Pancreas (tissue), 10 donors: ENCODE results near the gene CCDC9. TPM values are rescaled to one million over a fixed set of nuclear protein-coding genes. Genes with fewer than 3 reads are reported as not detected.

Source experiments
- ATAC-seq, 4 donors: fragments of 200-7000 bp; cut with Tn5 transposase; one replicate each; pipeline versions ENCODE4 v1.8.0 to v1.9.1; 2020; ENCODE audit warnings: mild to moderate bottlenecking in 4 of 4, moderate library complexity in 4 of 4
- DNase-seq, 6 donors: peaks; one replicate each; pipeline ENCODE4 v3.0.0-alpha.2; 2020
- FAIRE-seq: peaks from 2 replicates; lab custom pipeline; 2012; peaks lifted over from hg19 to GRCh38; lab: Jason Lieb, UNC
- H3K27ac ChIP-seq, 4 donors: fragments of 200-600 bp; sonication (generic); 1 replicate in 3 of 4; 2 replicates in 1 of 4; pipeline versions ENCODE4 v1.5.0 to v1.8.0; 2020
- H3K27me3 ChIP-seq, 4 donors: fragments of 200-600 bp; one replicate each; pipeline ENCODE4 v1.8.0; 2021
- H3K36me3 ChIP-seq, 3 donors: fragments of 200-600 bp; sonication (generic) in 1 of 3; one replicate each; pipeline versions ENCODE4 v1.5.0 to v1.8.0; 2020 to 2021
- H3K4me1 ChIP-seq, 3 donors: fragments of 200-600 bp; one replicate each; pipeline ENCODE4 v1.8.0; 2021
- H3K4me3 ChIP-seq, 4 donors: fragments of 200-600 bp; sonication (generic) in 2 of 4; one replicate each; pipeline versions ENCODE4 v1.5.0 to v1.8.0; 2020 to 2021
- H3K9me3 ChIP-seq, 4 donors: fragments of 200-600 bp; one replicate each; pipeline ENCODE4 v1.8.0; 2021
- CTCF ChIP-seq, 4 donors: fragments of 200-600 bp; sonication (generic) in 3 of 4; IDR thresholded peaks; one replicate each; pipeline versions ENCODE4 v1.5.0 to v1.8.0; 2021; ENCODE audit warnings: antibody characterized with exemption in 4 of 4
- WGBS, 2 donors: extraction: QIAGEN DNeasy Blood & Tissue Kit; methylation state at CpG; one replicate each; pipeline ENCODE4 v1.1.7; 2013; 5-methylcytosine and 5-hydroxymethylcytosine counted together
- intact Hi-C, 3 donors: fragments of 100-400 bp; cut with DNase I; formaldehyde crosslinking; loops; one replicate each; pipeline versions ENCODE4 v1.11.1 to v1.14.2; 2022
- polyA plus RNA-seq, 2 donors: library from polyadenylated mRNA; stranded (reverse); fragments of 200-250 nt; gene quantifications; one replicate each; pipeline ENCODE4 v1.2.3, GENCODE V29; 2013
- total RNA-seq, 6 donors: library from RNA; stranded (reverse); fragmentation: NEBNext Ultra II Directional in 4 of 6; extraction: Animal tissue kit (Norgen Biotek cat#: 25700) in 4 of 6; gene quantifications; one replicate each; pipeline versions ENCODE4 v1.2.1 to v1.2.4, GENCODE V29; 2021 to 2023
- donor health status: healthy with polysubstance abuse.
- donor health status: DM: no; HTN: no; CAD: no; lungs with moderate emphysema.
- donor health status: DM: no; HTN: no; CAD: no.
- donor health status: control.
- donor health status: control.
- donor health status: Bipolar disorder and iron deficiency.
- donor health status: DM: yes; HTN: yes; CAD: no.
- donor health status: DM: no; HTN: no; CAD: no.
- donor health status: DM: no; HTN: no; CAD: no.
- donor health status: DM: yes; HTN: yes; CAD: no.

The CCDC9 gene
- total and polyA plus RNA-seq, 8 donors, result 24.6 to 102 (median 37.8) TPM

- ATAC-seq (no peak), FAIRE-seq (no peak), DNase-seq (no peak)
- intact Hi-C loops, result no loop called here
- no peaks in the 10 kb centered on the region for H3K36me3 ChIP-seq
- H3K4me1 ChIP-seq, result no peaks in the 10 kb centered on the region
- TF ChIP-seq CTCF (IDR thresholded peaks at IDR 0.05), result no peak
- no peaks in the 10 kb centered on the region for H3K27me3 ChIP-seq
- WGBS, 2 donors, result 87 to 96% methylated on average over 3 of the region's 3 CpGs
- no peaks in the 10 kb centered on the region for H3K9me3 ChIP-seq
- H3K4me3 ChIP-seq, result no peak overlapping the region
- no peak overlapping the region for H3K27ac ChIP-seq
Measured at GRCh38 chr19:47306303-47306702, 50.0 kb downstream of the CCDC9 start.

GRCh38 chr19:47309038-47309437 is 52.7 kb downstream of the CCDC9 start:
- DNase-seq, result no peak
- FAIRE-seq, result no peak
- Histone ChIP-seq H3K27me3 (no peaks in the 10 kb centered on the region), H3K27ac (no peak overlapping the region), H3K9me3 (no peaks in the 10 kb centered on the region), H3K4me1 (no peaks in the 10 kb centered on the region), H3K4me3 (no peak overlapping the region), H3K36me3 (no peaks in the 10 kb centered on the region)
- no peak for ATAC-seq
- no peak for TF ChIP-seq CTCF (IDR thresholded peaks at IDR 0.05)
- 66 to 82% methylated on average over 8 of the region's 8 CpGs for WGBS, 2 donors
- intact Hi-C loops, result no loop called here

- Histone ChIP-seq H3K9me3 (no peaks in the 10 kb centered on the region), H3K27ac (peak within 1 kb of the TSS in 2 of 4 donors; percentile 30 to 38), H3K4me1 (no peaks in the 10 kb centered on the region), H3K36me3 (no peaks in the 10 kb centered on the region), H3K4me3 (peak within 1 kb of the TSS in 1 of 4 donors; percentile 20), H3K27me3 (no peaks in the 10 kb centered on the region)
- DNase-seq (no peak), ATAC-seq (peak in 2 of 4 donors; percentile 41 to 74), FAIRE-seq (no peak)
- TF ChIP-seq CTCF (IDR thresholded peaks at IDR 0.05), result no peak
- WGBS, 2 donors, result 45 to 58% methylated on average over 11 to 12 of the region's 12 CpGs
- intact Hi-C loops, result no loop called here
Measured at GRCh38 chr19:47309608-47310007, 53.3 kb downstream of the CCDC9 start, which contains the start of gene C5AR1. Gene C5AR1, plus strand, starts transcription at chr19:47309861. Its CDS starts 35 bp downstream, at chr19:47309896.

GRCh38 chr19:47310323-47310722 is 54.0 kb downstream of the CCDC9 start:
- FAIRE-seq, result no peak
- DNase-seq, result no peak
- ATAC-seq, result no peak
- no peak for TF ChIP-seq CTCF (IDR thresholded peaks at IDR 0.05)
- Histone ChIP-seq H3K9me3 (no peaks in the 10 kb centered on the region), H3K4me1 (no peaks in the 10 kb centered on the region), H3K36me3 (no peaks in the 10 kb centered on the region), H3K27me3 (no peaks in the 10 kb centered on the region), H3K4me3 (peak overlapping the region in 1 of 4 donors; percentile 20), H3K27ac (peak overlapping the region in 2 of 4 donors; percentile 30 to 38)
- intact Hi-C loops, result no loop called here
- WGBS, 2 donors, result 80% methylated on average over 2 of the region's 2 CpGs

GRCh38 chr19:47310819-47311218 is 54.5 kb downstream of the CCDC9 start:
- DNase-seq (peak in 1 of 6 donors; percentile 43), ATAC-seq (peak in 2 of 4 donors; percentile 14 to 26), FAIRE-seq (no peak)
- Histone ChIP-seq H3K36me3 (no peaks in the 10 kb centered on the region), H3K4me1 (no peaks in the 10 kb centered on the region), H3K27me3 (no peaks in the 10 kb centered on the region), H3K27ac (peak overlapping the region in 2 of 4 donors; percentile 30 to 38), H3K9me3 (no peaks in the 10 kb centered on the region), H3K4me3 (peak overlapping the region in 1 of 4 donors; percentile 20)
- no peak for TF ChIP-seq CTCF (IDR thresholded peaks at IDR 0.05)
- intact Hi-C loops, result no loop called here
- 29 to 41% methylated on average over 5 of the region's 5 CpGs for WGBS, 2 donors
